OCI-LY7 (cell line): ENCODE measurements around the gene TEX48. TPM values are rescaled to one million over a fixed set of nuclear protein-coding genes. Genes with fewer than 3 reads are reported as not detected.

Experiments
- BruUV-seq: library from RNA; stranded (reverse); fragments of 400-500 nt; replicated peaks from 2 replicates; lab custom pipeline; 2021; lab: Mats Ljungman, UMichigan
- CTCF ChIA-PET: fragments of 300-600 bp; sonication (Branson Sonifier 250); formaldehyde crosslinking; loops from one replicate; lab custom pipeline; 2022; ENCODE audit warnings: antibody characterized with exemption; ENCODE audit not compliant: unreplicated experiment; lab: Charles Lee
- POLR2A ChIA-PET: fragments of 300-600 bp; sonication (Branson Sonifier 250); formaldehyde crosslinking; loops from one replicate; lab custom pipeline; 2022; ENCODE audit warnings: antibody characterized with exemption; lab: Charles Lee
- DNase-seq: peaks from one replicate; pipeline ENCODE4 v3.0.0-alpha.2; 2015; ENCODE audit warnings: low spot score
- H2AFZ ChIP-seq: fragments of 200-600 bp; sonication (generic), shearing (Covaris generic); 2 replicates; pipeline ENCODE4 v1.6.1; 2014; ENCODE audit warnings: mild to moderate bottlenecking, antibody characterized with exemption, low read length, moderate library complexity
- H3K27ac ChIP-seq: fragments of 200-600 bp; sonication (generic); 2 replicates; pipeline ENCODE4 v1.5.1; 2014; ENCODE audit warnings: mixed run types, low read depth, mild to moderate bottlenecking, moderate library complexity, low read length, inconsistent platforms; ENCODE audit not compliant: poor library complexity, severe bottlenecking
- H3K36me3 ChIP-seq: fragments of 200-600 bp; sonication (generic); 2 replicates; pipeline ENCODE4 v1.6.1; 2014; ENCODE audit warnings: mild to moderate bottlenecking, antibody characterized with exemption, low read length, moderate library complexity, mixed read lengths; ENCODE audit not compliant: insufficient read depth
- H3K4me1 ChIP-seq: fragments of 200-600 bp; sonication (generic); 2 replicates; pipeline ENCODE4 v1.5.1; 2014; ENCODE audit warnings: mild to moderate bottlenecking, low read length; ENCODE audit not compliant: insufficient read depth, poor library complexity, severe bottlenecking
- H3K4me2 ChIP-seq: fragments of 200-600 bp; sonication (generic); 2 replicates; pipeline ENCODE4 v1.6.1; 2014; ENCODE audit warnings: mild to moderate bottlenecking, low read length
- H3K4me3 ChIP-seq: fragments of 200-600 bp; sonication (generic); 2 replicates; pipeline ENCODE4 v1.5.1; 2014; ENCODE audit warnings: mild to moderate bottlenecking, low read depth, low read length; ENCODE audit not compliant: poor library complexity, severe bottlenecking
- H3K79me2 ChIP-seq: fragments of 200-600 bp; sonication (generic); 2 replicates; pipeline ENCODE4 v1.6.1; 2016; ENCODE audit warnings: low read depth, mild to moderate bottlenecking, low read length, moderate library complexity, mixed read lengths; ENCODE audit not compliant: insufficient read depth
- H3K9me2 ChIP-seq: fragments of 200-600 bp; sonication (generic); 2 replicates; pipeline ENCODE4 v1.6.1; 2016; ENCODE audit warnings: mild to moderate bottlenecking, low read length, mixed read lengths; ENCODE audit not compliant: insufficient read depth
- H3K9me3 ChIP-seq: fragments of 200-600 bp; sonication (generic); 2 replicates; pipeline ENCODE4 v1.6.1; 2014; ENCODE audit warnings: mild to moderate bottlenecking, mixed run types, low read length, mixed read lengths
- H4K20me1 ChIP-seq: fragments of 200-600 bp; sonication (generic); 2 replicates; pipeline ENCODE4 v1.6.1; 2014; ENCODE audit warnings: mild to moderate bottlenecking, antibody characterized with exemption, low read length, moderate library complexity, mixed read lengths; ENCODE audit not compliant: insufficient read depth
- EZH2phosphoT487 ChIP-seq: fragments of 200-600 bp; sonication (generic); IDR thresholded peaks from 2 replicates; pipeline ENCODE4 v1.6.1; 2018; ENCODE audit warnings: low read depth, borderline replicate concordance, mild to moderate bottlenecking, mixed run types, antibody characterized with exemption, low read length, moderate library complexity, mixed read lengths
- intact Hi-C: fragments of 100-400 bp; cut with micrococcal nuclease; formaldehyde crosslinking; loops from one replicate; pipeline ENCODE4 v1.10.0; 2022; ENCODE audit not compliant: unreplicated experiment
- total RNA-seq, 2 experiments: library from RNA; depleted of rRNA in 1 of 2; stranded (reverse); fragments of >200 nt in 1 of 2; shearing (Covaris generic) in 1 of 2; gene quantifications; 2 replicates each; pipeline ENCODE4 v1.2.3, GENCODE V29; 2014 to 2022
- TF ChIP-seq, protein P1 (sequence below): fragments of 200-600 bp; sonication (generic); conservative IDR thresholded peaks from 2 replicates; pipeline ENCODE4 v1.5.1; 2014; ENCODE audit warnings: mild to moderate bottlenecking, antibody characterized with exemption, low read length, moderate library complexity, mixed read lengths

Gene TEX48
- total RNA-seq, 2 experiments from 2014 or later = not detected

- Histone ChIP-seq H3K4me2 (no peak overlapping the region), H3K79me2 (peaks cover 46% of the 10 kb centered on the region), H3K27ac (no peak overlapping the region), H3K4me1 (peaks cover 25% of the 10 kb centered on the region), H2AFZ (no peak overlapping the region), H3K9me2 (no peaks in the 10 kb centered on the region), H3K9me3 (0 out of 2 replicates have a peak, but pooled peaks cover 5% of the 10 kb centered on the region), H3K36me3 (peaks cover 86% of the 10 kb centered on the region), H4K20me1 (no peaks in the 10 kb centered on the region), H3K4me3 (no peak overlapping the region)
- no peak for TF ChIP-seq EZH2phosphoT487
- TF ChIP-seq, protein P1, sequence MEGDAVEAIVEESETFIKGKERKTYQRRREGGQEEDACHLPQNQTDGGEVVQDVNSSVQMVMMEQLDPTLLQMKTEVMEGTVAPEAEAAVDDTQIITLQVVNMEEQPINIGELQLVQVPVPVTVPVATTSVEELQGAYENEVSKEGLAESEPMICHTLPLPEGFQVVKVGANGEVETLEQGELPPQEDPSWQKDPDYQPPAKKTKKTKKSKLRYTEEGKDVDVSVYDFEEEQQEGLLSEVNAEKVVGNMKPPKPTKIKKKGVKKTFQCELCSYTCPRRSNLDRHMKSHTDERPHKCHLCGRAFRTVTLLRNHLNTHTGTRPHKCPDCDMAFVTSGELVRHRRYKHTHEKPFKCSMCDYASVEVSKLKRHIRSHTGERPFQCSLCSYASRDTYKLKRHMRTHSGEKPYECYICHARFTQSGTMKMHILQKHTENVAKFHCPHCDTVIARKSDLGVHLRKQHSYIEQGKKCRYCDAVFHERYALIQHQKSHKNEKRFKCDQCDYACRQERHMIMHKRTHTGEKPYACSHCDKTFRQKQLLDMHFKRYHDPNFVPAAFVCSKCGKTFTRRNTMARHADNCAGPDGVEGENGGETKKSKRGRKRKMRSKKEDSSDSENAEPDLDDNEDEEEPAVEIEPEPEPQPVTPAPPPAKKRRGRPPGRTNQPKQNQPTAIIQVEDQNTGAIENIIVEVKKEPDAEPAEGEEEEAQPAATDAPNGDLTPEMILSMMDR = no peak
- DNase-seq = no peak
- intact Hi-C loops = no loop called here
- POLR2A ChIA-PET = interaction anchor here (1.1 to 1.4 kb wide), 2 partner anchors 15 to 82 kb away, joined by 3 to 5 read pairs; no protein-coding TSS in a partner anchor
- BruUV-seq = no TSS peak
- CTCF ChIA-PET = interaction anchor here (1.1 kb wide), 1 partner anchor 30 kb away, joined by 3 read pairs; no protein-coding TSS in a partner anchor
Measured at GRCh38 chr9:114621561-114621960, 60.4 kb downstream of the TEX48 start.

- H3K4me3 ChIP-seq = peak overlapping the region; percentile 14
- H3K4me1 ChIP-seq = peaks cover 34% of the 10 kb centered on the region
- TF ChIP-seq, protein P1 = no peak
- no peak for TF ChIP-seq EZH2phosphoT487
- intact Hi-C loops = no loop called here
- DNase-seq = peak; percentile 37
- no peaks in the 10 kb centered on the region for H3K9me2 ChIP-seq
- ChIA-PET POLR2A (interaction anchor here (1.1 to 3.3 kb wide), 2 partner anchors 12 to 31 kb away, joined by 3 to 8 read pairs; partner anchors contain the start of gene ATP6V1G1), CTCF (interaction anchor here (0.5 to 1.1 kb wide), 3 partner anchors 13 to 395 kb away, joined by 3 read pairs; no protein-coding TSS in a partner anchor)
- H3K36me3 ChIP-seq = peaks cover 77% of the 10 kb centered on the region
- H3K79me2 ChIP-seq = peaks cover 59% of the 10 kb centered on the region
- TSS peak; percentile 24 for BruUV-seq
- no peaks in the 10 kb centered on the region for H4K20me1 ChIP-seq
- H3K9me3 ChIP-seq = 0 out of 2 replicates have a peak, but pooled peaks cover 5% of the 10 kb centered on the region
- H2AFZ ChIP-seq = peak overlapping the region; percentile 22; the same call in 1 of the 2 replicates
- H3K4me2 ChIP-seq = peak overlapping the region; percentile 65
- peak overlapping the region; percentile 48 for H3K27ac ChIP-seq
Measured at GRCh38 chr9:114619191-114619761, 62.7 kb downstream of the TEX48 start.
